GM12892 (cell line): ENCODE data around the gene TYMS.

Source experiments
- DNase-seq: peaks from one replicate; pipeline ENCODE4 v3.0.0; 2011; ENCODE audit not compliant: insufficient read length
- FAIRE-seq: peaks from 2 replicates; lab custom pipeline; 2011; peaks lifted over from hg19 to GRCh38; lab: Jason Lieb, UNC
- POLR2A ChIP-seq: IDR thresholded peaks from 2 replicates; pipeline ENCODE4 v1.6.1; 2011; ENCODE audit warnings: low read depth, low read length, control low read depth
- POLR2AphosphoS5 ChIP-seq: IDR thresholded peaks from 2 replicates; pipeline ENCODE4 v1.6.1; 2011; ENCODE audit warnings: low read depth, low read length, control low read depth
- TAF1 ChIP-seq: IDR thresholded peaks from 2 replicates; pipeline ENCODE4 v1.6.1; 2011; ENCODE audit warnings: low read depth, mild to moderate bottlenecking, control low read depth, low read length, borderline replicate concordance

The TYMS gene

DNA sequence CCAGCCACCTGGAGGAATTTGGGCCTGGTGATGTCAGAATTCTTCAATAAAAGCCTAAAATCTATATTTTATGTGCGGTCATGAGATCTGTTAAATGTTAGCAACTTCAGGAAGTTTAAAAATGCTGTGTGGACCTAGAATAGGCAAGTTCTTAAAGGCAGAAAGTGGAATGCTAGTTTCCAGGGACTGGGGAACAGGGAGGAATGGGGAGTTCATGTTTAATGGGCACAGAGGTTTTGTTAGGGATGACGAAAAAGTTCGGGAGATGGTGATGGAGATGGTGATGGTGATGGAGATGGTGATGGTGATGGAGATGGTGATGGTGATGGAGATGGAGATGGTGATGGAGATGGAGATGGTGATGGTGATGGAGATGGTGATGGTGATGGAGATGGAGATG lies 9.2 kb downstream of the TYMS start:
- FAIRE-seq: no peak
- no peak for TF ChIP-seq POLR2AphosphoS5
- no peak for TF ChIP-seq POLR2A
- TF ChIP-seq TAF1: no peak
- DNase-seq: no peak

DNA sequence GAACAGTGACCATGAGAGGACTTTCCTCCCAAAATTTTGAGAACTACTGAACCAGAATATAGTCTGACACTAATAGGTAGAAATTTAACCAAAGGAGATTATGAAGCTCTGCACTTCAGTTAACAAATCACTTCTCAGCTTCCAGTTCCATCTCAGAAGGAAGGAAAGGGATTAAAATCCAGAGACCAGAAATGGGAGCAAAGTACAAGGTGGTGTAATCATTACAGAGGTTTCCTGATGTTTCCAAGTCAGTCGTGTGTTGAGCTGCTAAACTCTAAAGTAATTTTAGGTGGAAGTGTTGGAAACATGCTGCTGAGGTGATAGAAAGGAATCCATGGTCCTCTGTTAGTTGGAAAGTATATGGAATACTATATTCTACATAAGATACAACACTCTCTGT lies 10.8 kb downstream of the TYMS start:
- TF ChIP-seq TAF1 (no peak), POLR2AphosphoS5 (no peak), POLR2A (no peak)
- DNase-seq: no peak
- FAIRE-seq: no peak

DNA sequence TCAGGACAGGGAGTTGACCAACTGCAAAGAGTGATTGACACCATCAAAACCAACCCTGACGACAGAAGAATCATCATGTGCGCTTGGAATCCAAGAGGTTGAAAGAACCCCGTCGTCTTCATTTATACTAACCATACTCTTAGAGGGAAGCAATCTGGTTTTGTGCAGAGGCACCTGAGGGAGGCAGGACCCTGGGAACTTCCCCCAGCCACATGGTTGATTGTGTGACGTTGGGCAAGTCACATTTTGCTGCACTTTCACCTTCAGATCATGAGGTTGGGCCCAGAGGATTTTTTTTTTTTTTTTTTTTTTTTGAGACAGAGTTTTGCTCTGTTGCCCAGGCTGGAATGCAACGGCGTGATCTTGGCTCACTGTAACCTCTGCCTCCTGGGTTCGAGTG lies 11.6 kb downstream of the TYMS start:
- no peak for FAIRE-seq
- TF ChIP-seq POLR2A (no peak), POLR2AphosphoS5 (no peak), TAF1 (no peak)
- DNase-seq: no peak

DNA sequence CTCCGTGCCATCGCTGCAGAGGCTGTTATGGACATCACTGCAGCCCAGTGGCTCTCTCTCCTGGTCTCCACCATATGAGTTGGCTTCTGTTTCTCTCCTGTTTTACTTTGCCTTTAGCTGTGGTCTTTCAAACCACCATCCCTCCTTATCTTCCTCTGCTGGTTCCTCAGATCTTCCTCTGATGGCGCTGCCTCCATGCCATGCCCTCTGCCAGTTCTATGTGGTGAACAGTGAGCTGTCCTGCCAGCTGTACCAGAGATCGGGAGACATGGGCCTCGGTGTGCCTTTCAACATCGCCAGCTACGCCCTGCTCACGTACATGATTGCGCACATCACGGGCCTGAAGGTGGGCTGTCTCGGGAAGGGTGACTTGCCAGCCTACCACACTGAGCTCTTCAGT lies 13.1 kb downstream of the TYMS start:
- no peak for FAIRE-seq
- no peak for DNase-seq
- TF ChIP-seq POLR2AphosphoS5 (no peak), POLR2A (no peak), TAF1 (no peak)

DNA sequence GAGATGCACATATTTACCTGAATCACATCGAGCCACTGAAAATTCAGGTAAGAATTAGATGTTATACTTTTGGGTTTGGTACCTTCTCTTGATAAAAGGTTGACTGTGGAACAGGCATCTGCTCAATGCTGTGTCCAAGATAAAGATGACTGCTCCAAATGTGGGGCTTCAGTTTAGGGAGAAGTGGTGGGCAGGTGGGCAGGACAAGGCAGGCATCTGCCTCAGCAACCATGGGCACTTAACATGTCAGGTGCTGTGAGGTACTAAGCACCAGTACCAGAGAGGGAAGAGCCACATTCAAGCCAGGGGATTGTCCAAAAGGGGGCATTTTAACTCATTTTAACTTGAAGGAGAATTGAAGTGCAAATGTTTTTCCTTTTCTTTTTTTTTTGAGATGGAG lies 14.0 kb downstream of the TYMS start:
- TF ChIP-seq TAF1: no peak
- no peak for TF ChIP-seq POLR2A
- no peak for TF ChIP-seq POLR2AphosphoS5
- FAIRE-seq: no peak
- no peak for DNase-seq

DNA sequence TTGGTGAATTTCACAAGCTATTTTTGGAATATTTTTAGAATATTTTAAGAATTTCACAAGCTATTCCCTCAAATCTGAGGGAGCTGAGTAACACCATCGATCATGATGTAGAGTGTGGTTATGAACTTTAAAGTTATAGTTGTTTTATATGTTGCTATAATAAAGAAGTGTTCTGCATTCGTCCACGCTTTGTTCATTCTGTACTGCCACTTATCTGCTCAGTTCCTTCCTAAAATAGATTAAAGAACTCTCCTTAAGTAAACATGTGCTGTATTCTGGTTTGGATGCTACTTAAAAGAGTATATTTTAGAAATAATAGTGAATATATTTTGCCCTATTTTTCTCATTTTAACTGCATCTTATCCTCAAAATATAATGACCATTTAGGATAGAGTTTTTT lies 15.9 kb downstream of the TYMS start:
- FAIRE-seq (no peak), DNase-seq (no peak)
- no peak for TF ChIP-seq POLR2AphosphoS5
- no peak for TF ChIP-seq POLR2A
- TF ChIP-seq TAF1: no peak

DNA sequence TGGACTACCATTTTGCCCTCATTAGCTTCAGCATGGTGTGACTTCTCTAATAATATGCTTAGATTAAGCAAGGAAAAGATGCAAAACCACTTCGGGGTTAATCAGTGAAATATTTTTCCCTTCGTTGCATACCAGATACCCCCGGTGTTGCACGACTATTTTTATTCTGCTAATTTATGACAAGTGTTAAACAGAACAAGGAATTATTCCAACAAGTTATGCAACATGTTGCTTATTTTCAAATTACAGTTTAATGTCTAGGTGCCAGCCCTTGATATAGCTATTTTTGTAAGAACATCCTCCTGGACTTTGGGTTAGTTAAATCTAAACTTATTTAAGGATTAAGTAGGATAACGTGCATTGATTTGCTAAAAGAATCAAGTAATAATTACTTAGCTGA lies 16.3 kb downstream of the TYMS start:
- no peak for DNase-seq

DNA sequence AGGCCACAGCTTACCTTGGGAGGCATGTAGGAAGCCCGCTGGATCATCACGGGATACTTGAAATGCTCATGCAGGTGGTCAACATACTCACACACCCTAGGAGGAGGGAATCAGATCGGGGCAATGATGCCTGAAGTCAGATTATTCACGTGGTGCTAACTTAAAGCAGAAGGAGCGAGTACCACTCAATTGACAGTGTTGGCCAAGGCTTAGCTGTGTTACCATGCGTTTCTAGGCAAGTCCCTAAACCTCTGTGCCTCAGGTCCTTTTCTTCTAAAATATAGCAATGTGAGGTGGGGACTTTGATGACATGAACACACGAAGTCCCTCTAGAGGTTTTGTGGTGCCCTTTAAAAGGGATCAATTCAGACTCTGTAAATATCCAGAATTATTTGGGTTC lies 17.9 kb downstream of the TYMS start:
- DNase-seq: no peak
- TF ChIP-seq POLR2A (no peak; the same call in 1 of the 2 replicates), TAF1 (no peak), POLR2AphosphoS5 (no peak)
- no peak for FAIRE-seq

More for the DNA sequence above, 16.3 kb downstream of the TYMS start:
- no peak for FAIRE-seq
- no peak for TF ChIP-seq POLR2A
- TF ChIP-seq POLR2AphosphoS5: no peak
- TF ChIP-seq TAF1: no peak

DNA sequence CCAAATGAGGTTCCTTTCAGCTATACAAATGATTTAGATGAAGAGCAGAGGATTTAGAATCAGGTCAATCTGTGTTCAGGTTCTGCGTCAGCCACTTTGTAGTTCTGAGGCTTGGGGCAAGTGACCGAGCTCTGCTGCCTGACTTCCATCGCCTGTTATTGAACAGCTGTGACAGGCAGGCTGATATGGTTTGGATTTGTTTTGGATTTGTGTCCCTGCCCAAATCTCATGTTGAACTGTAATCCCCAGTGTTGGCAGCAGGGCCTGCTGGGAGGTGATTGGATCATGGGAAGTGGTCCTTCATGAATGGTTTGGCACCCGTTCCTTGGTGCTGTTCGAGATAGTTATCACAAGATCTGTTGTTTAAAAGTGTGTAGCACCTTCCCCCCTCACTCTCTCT lies 18.6 kb downstream of the TYMS start:
- no peak for DNase-seq
- FAIRE-seq: no peak
- TF ChIP-seq POLR2AphosphoS5 (no peak), TAF1 (no peak)

DNA sequence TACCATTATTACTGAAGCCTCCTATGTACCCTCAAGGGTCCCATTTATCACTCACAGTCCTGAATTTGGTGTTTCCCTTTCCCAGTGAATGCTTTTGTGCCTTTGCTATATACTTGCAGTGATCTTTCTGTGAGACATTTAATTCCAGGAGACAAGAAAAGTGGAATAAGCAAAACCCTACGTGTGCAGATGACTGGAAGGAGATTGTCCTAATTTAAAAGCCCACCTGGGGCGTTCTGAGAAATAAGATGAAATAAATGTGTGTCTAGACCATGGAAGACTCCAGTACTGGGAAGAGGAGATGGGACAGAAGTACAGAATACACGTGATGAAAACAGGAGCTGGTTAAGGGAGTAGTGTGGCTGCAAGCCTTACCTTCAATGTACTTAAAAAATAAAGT lies 19.3 kb downstream of the TYMS start:
- FAIRE-seq: no peak
- DNase-seq: no peak
- TF ChIP-seq TAF1: no peak

DNA sequence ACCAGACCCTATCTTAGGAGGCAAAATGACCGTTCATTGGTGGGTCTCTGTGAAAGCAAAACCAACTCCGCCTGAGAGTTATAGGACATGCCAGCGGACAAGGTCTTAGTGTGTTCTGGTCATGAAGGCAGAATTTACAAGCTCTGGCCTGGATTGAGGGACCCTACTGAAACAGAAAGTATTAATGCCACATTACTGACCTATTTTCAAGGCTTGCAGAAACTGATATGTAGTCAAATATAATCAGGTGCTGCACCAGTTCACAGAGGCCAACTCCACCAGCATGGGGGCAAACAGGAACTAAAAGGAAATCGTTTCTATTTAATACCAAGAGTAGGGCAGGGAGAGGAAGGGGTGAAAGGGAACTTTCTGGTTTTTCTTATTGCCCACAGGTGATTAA lies 19.7 kb downstream of the TYMS start:
- DNase-seq: no peak
- no peak for TF ChIP-seq POLR2AphosphoS5
- TF ChIP-seq TAF1: no peak
- no peak for TF ChIP-seq POLR2A
- no peak for FAIRE-seq

DNA sequence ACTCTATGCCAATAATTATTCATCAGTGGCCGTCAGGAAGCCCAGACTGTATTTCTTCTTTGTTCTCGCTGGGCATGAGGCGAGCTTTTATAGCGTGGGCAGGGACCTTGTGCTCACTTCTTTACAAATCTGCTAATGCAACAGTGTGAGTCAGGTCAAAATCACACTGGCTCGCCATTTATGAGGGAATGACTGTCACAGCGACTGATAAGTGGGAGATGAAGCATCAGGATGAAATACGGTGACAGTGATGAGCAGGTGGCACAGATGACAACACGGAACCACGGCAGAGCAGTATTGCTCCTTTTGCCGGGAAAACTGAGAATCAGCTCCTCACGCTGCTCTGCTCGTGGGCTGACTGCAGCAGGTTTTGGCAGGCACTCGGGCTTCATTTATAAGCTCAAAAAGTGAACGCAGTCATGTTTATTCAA lies 20.5 kb downstream of the TYMS start:
- DNase-seq: no peak
- TF ChIP-seq POLR2A: no peak
- no peak for TF ChIP-seq POLR2AphosphoS5
- no peak for TF ChIP-seq TAF1
- no peak for FAIRE-seq

DNA sequence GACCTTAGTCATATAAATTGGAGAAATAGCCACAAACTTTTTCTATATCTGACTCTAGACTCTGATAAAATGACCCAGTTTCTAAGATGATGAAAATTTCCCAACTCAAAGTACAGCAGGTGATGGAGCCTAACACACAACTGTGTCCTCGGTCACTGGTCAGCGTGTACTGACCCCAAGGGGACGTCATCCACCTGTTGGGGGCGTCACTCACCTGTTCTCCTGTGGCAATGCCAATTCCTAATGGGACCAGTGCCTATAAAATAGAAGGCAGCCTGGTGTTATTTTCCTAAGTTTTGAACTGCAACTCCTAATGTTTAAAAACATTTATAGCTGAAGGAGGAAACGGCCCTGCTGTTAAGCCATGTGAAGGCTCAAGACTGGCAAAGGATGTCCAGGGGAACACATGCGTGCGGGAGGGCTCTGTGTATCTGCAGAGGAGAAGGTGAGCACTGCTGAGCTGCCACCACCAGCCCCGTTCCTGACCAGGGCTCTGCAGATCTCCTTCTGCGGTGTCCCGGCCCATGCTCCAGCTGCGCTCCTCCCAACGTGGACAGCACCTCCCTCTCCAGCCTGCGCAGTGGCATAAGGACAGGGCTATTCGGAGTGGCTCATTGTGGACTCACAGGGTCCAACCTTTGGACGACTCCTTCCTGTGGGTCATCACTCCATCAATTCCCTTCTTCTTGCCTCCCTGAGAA lies 21.2 kb downstream of the TYMS start:
- FAIRE-seq (no peak), DNase-seq (no peak)
- no peak for TF ChIP-seq POLR2AphosphoS5
- TF ChIP-seq POLR2A: no peak
- TF ChIP-seq TAF1: no peak

DNA sequence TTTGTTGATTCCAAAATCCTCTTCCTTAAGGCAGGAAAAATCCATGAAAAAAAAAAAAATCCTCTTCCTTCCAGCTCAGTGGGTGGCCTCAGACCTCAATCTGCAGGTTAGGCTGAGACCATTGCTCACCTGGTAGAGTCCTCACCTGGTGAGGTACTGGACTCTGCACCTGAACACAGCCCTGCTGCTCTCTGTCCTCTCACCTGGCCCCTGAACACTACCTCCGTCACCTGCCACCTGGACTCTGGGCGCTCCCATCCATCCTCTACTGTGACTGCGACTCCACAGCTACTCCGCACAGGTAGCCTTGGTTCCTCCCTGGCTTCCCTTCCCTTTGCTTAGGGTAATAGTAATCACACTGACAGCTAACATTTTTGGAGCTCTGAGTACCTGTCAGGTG lies 22.1 kb downstream of the TYMS start:
- TF ChIP-seq TAF1 (no peak), POLR2A (no peak), POLR2AphosphoS5 (no peak)

More for the DNA sequence above, 22.1 kb downstream of the TYMS start:
- DNase-seq (no peak), FAIRE-seq (no peak)
